NCI-H146 treated with DMSO at 0.1 percent for 48 hours (cell line): ENCODE data around the gene COPE.

ENCODE experiments used
- DNase-seq: peaks from one replicate; lab custom pipeline; 2025; ENCODE audit not compliant: unreplicated experiment; lab: John Stamatoyannopoulos, UW

The COPE gene

DNA sequence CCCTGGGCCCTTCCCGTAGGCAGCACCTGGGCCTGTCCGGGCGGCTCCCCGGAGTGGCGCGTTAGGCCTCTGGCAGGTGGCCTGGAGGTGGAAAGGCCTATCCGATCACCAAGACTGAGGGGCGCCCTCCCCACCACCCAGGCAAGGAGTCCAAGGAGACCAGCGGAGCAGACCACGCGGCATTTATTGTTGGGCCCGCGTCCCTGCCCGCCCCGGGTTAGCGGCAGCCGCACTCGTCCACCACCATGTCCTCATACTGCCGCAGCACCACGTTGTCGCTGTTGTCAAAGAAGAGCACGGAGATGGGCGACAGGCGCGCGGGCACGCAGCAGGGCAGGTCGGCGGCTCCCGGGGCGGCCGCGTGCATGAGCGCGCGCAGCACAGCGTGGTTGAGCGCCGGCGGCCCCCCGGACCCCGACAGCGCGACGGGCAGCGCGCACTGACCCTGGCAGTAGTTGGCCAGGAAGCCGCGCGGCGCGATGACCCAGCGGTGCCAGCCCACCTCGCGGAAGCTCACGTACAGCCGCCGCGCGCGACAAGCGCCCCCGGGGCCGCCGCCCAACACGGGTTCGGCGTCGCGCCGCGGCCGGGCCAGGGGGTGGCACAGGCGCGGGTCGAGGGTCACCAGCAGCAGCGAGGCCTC lies 50.7 kb downstream of the COPE start:
- DNase-seq, result no peak

DNA sequence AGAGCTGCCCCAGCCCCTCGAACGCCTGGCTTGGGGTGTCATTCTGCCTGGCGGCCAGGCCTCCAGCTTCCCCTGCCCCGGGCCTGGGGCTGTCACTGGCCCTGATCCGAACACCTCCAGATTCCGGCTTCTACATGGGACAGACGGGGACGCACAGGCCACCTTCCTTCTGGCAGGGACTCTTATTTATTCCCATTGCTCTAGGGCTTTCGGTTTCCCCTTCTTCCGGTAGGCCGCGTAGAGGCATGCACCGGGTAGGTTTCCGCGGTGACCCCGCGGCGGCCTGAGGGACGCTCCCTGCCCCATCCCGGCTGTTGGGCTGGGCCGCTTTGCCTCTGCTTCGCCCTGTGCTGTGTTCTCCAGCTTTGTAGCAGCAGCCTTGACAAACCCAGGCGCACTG lies 51.4 kb downstream of the COPE start:
- no peak for DNase-seq

DNA sequence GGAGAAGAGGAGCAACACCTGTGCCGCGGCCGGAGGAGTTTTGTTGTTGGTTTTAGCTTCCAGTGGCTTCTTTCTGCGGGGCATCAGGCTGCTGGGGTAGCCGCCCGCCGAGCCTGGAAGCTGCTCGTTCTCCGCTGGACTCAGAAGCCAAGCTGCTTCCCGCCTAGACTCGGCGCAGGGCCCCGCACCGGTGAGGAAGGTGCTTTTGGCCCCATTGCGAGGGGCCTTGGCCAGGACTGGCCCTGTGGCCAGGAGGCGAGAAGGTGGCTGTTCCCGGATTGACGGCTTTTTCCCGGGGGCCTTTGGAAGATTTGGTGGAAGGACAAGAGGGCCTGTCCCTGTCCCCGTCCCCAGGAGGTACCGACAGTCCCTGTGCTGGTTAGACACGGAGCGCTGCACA lies 52.0 kb downstream of the COPE start:
- DNase-seq, result no peak

DNA sequence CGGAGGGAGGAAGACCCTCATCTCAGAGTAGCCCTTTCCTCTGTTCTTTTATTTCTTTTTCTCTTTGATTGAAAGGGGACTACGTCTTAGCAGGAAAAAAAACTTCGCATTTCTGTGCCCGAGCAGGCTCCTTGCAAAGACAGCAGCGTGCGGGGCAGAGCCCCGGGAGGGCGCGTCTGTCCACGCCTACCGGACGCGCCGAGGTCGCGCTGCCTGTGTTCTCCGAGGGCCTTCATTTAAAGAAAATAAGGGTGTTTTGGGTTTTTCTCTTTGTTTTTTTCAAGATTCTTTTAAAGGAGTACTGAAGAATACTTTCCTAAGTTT lies 52.4 kb downstream of the COPE start:
- DNase-seq, result no peak

DNA sequence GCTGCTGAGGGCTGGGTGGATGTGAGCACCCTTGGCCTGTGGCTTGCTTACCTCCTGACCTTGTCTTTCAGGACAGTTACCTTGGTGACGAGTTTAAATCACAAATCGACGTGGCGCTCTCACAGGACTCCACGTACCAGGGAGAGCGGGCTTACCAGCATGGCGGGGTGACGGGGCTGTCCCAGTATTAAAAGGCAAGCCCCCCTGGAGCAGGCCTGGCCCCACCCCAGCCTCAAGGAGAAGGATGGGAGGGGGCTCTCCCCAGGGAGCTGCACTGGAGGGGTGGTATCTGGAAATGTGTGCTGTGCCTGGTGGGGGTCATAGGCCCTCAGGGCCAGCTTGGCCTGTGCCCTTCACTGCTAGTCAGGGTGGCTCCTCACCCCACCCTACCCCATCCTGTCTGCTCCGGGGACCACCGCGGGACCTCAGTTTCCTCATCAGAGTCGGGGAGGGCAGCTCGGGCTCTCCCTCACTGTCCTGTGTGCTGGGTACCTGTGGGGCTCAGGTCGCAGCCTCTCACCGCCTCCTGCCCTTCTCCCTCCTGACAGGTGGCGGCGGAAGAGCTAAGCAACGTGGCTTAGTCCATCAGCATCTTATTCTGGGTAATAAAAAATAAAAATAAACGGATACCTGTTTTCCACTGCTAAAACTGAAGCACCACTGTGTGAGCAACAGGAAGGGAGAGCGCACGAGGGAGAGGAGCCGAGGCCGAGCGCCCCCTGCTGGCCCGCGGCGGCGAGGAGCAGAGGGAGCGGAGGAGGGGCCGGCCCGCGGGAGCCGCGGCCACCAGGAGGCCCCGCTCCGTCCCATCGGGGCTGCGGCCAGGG lies 53.0 kb downstream of the COPE start:
- no peak for DNase-seq

DNA sequence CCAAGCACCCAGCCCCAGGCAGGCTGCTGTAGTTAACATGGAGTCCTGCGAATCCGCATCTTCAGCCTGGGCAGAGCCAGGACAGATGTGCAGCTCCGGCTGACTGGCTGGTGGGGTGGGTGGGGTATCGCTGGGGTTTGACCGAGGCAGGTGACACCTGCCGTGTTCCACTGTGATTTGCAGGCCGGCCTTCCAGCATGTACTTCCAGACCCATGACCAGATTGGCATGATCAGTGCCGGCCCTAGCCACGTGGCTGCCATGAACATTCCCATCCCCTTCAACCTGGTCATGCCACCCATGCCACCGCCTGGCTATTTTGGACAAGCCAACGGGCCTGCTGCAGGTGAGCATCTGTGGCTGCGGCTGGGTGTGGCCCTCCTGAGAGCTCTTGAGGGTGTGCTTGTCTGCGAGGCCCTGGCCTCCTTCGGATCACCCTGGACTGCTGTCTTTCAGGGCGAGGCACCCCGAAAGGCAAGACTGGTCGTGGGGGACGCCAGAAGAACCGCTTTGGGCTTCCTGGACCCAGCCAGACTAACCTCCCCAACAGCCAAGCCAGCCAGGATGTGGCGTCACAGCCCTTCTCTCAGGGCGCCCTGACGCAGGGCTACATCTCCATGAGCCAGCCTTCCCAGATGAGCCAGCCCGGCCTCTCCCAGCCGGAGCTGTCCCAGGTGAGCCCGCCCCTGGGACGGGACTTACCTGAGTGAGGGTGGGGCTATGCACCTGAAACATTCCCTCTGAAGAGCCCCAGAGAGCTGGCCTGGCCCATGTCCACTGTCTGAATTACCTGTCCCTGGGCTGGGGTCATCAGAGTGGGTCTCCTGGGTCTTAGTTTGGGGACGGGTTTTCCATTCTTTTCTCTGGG lies 53.8 kb downstream of the COPE start:
- no peak for DNase-seq

DNA sequence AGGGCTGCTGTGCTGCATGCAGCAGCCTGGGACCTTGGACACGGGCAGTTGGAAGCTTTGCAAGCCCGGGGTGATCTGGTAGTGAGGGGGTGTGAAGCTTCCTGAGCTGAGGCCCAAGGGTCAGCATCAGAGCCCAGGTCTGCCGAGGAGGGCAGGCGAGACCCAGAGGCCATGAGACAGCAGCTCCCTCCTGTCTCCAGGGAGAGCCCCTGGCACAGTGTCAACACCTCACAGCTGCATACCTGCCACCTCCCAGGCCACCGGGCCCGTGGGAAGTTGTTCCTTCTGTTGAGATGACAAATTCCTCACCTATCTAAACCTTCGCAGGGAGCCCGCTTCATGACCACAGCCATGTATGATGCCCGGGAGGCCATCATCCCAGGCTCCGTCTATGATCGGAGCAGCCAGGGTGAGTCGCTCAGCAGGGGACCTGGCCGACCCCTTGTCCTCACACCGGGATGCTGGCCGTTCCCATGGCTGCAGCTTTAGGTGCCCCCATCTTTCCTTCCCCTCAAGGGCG lies 55.3 kb downstream of the COPE start:
- DNase-seq, result no peak

DNA sequence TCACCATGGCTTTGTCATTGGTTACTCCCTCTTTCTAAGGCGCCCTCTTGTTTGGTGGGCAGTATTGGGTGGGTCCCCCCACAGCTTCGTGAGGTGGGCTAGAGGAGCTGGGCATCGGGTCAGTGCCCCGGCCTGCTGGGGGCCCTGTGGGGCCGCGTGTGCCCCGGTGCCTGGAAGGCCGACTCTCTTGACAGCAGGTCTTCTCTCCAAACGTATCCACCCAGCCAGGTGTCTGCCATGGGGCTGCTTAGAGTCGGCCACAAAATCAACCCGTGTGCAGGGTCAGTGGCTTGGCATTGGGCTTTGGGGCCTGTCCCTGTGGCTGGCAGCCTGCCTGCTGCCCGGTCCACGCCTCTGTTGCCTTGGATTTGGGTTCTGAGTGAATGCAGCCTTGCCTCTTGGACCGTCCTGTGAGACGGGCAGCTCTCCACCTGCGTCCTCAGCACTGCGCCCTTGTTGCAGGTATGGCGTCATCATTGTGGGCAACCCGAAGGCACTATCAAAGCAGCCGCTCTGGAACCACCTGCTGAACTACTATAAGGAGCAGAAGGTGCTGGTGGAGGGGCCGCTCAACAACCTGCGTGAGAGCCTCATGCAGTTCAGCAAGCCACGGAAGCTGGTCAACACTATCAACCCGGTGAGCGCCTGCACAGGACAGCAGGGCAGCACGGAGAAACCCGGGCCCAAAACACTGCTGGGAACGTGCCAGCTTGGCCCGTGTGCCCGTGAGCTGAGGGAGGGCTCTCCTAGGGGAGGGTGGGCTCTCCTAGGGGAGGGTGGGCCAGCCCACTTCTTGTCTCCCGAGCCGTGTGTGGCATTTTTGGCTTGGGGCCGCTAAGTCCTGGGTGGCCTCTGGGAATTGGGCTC lies 56.0 kb downstream of the COPE start:
- DNase-seq, result no peak

DNA sequence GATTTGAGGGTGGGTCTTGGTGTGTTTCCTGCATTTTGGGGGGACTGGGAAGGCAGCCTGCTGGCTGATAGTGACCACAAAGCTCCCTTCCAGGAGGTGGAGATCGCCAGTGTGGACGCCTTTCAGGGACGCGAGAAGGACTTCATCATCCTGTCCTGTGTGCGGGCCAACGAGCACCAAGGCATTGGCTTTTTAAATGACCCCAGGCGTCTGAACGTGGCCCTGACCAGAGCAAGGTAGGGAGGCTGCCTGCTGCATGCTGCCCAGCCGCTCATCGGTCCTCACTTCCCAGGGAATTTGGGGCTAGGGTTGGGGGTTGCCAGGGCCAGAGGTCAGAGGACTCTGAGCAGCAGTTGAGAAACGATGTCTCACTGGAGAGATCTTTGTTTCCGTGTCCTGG lies 57.3 kb downstream of the COPE start:
- no peak for DNase-seq

DNA sequence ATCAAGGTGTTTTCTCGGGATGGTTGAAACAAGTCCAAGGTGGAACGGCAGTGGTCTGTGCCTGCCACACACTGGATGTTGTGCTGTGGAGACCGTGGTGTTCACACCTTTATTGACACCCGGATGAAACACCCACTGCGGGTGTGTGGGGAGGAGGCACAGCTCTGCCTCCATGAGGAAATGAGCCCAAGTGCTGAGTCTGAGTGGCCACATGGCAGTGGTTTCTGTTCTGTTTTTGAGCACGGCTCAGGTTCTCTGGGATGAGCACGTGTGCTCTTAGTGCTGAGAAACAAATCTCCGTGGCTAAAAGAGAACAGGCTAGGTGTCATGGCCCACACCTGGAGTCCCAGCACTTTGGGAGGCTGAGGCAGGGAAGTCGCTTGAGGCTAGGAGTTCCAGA lies 58.0 kb downstream of the COPE start:
- no peak for DNase-seq

DNA sequence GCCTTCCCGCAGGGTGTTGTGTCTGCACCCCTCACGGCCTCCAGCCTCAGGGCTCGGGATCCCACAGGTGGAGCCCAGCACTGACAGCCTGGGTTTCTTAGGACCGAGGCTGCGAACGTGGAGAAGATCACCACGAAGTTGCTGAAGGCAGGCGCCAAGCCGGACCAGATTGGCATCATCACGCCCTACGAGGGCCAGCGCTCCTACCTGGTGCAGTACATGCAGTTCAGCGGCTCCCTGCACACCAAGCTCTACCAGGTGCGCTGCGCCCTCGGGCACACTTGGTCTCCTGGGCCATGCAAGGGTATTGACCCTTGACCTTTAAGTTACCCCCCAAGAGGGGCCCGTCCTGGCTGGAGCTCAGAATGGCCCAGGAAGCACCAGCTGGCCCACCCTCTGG lies 58.5 kb downstream of the COPE start:
- DNase-seq, result no peak

DNA sequence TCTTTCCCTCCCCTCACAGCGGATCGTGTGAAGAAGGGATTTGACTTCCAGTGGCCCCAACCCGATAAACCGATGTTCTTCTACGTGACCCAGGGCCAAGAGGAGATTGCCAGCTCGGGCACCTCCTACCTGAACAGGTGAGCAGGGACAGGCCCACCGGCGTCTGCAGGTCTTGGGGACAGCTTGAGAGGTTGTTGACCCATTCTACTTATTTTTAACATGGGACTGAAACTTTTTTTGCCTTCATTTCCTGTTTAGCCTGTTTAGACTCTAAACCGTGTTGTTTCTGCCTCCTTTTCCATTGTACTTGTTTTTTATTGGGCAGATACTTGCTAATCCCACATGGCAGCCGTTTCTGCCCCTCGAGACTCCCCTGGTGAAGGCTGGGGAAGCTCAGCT lies 58.9 kb downstream of the COPE start:
- no peak for DNase-seq

DNA sequence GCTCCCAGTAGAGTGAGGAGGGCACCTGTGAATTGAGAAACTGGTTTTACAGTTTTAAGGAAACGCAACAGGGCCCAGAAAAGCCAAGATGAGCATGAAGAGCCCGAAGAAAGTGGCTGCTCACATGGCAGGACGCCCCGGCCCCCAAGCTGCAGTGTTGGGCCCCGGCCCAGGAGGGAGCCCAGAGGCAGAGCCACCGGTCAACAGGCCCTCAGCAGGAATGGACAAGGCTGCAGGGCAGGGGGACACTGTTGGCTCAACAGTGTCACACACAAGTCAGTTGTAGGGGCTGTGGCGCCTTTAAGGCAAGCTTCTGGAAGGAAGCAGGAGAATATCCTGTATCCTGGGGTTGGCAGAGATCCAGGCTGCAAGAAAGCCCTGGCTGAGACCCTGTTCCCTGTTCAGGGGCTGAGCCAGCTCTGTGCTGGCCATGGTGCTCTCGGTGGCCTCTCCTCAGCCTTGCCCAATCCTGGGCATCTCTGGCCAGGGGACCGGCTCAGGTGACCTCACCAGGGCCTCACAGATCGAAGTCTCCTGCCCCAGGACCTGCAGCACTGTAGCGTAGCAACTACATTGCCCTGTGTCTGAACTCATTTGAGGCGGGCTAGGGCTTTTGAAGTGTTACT lies 59.4 kb downstream of the COPE start:
- no peak for DNase-seq

DNA sequence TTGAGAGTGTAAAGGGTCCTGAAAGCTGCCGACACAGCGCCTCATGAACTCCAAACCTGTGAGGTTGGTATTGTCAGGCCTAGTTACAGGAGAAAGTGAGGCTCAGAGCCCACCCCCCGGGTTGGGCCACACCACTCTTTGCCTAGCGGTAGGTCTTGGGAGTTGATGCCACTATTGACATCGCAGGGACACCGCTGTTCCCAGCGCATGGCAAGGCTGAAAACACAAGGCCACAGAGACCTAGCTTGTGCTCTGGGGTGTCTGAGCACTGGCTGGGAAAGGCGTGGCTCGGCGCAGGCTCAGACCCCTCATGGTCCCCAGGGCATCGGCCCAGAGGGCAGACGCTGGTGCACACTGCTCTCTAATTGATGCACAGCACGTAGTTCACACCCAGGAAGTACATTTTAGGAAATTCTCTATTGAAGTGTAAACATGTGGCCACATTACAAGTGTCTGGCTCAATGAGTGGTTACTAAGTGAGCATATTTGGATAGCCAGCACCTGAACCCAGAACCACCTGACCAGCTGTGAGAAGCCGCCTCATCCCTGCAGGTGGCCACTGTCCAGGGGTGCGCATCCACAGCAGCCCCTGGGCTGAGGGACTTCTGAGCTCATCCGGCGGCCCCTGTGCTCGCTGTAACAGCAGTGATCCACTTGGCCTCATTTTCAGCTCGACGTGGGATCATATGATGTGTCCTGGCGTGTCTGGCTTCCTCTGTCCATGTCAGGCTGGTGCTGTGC lies 60.1 kb downstream of the COPE start:
- DNase-seq, result no peak

DNA sequence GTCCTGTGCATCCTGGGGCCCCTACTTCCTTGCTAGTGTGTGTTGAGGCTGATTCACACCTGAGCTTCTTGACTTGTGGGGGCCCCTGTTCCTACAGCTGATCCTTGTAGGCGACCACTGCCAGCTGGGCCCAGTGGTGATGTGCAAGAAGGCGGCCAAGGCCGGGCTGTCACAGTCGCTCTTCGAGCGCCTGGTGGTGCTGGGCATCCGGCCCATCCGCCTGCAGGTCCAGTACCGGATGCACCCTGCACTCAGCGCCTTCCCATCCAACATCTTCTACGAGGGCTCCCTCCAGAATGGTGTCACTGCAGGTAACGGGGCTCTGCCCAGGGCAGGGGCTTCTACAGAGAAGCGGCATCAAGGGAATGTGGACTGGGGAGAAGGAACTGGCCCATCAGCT lies 62.0 kb downstream of the COPE start:
- DNase-seq, result no peak

DNA sequence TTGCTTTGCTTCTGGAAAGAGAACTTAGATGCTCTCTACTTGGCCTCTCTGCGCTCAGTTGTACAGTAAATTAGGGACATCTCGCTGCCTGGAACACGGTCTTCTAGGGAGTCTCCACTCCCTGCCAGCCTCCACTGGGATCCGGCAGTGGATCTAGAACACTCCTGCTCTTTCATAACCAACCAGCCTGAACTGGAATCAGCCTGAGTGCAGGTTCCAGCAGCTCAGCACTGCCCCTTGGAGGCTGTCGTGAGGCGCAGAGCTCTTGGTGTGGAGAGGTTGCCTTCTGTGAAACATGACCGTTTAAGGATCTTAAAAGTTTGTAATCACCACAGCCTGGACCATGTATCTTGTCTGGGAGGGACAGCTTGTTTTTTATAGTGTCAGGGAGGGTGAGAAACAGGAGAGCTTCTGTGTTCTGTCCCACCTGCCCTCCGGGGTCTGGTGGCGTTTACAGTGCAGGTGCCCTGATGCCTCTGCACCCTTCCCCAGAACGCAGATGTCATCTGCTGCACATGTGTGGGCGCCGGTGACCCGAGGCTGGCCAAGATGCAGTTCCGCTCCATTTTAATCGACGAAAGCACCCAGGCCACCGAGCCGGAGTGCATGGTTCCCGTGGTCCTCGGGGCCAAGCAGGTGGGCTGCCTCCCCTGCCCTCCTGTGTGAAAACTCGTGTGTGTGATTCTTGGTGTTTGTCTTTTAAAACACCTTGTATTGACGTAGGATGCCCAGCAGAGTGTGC lies 62.6 kb downstream of the COPE start:
- no peak for DNase-seq

DNA sequence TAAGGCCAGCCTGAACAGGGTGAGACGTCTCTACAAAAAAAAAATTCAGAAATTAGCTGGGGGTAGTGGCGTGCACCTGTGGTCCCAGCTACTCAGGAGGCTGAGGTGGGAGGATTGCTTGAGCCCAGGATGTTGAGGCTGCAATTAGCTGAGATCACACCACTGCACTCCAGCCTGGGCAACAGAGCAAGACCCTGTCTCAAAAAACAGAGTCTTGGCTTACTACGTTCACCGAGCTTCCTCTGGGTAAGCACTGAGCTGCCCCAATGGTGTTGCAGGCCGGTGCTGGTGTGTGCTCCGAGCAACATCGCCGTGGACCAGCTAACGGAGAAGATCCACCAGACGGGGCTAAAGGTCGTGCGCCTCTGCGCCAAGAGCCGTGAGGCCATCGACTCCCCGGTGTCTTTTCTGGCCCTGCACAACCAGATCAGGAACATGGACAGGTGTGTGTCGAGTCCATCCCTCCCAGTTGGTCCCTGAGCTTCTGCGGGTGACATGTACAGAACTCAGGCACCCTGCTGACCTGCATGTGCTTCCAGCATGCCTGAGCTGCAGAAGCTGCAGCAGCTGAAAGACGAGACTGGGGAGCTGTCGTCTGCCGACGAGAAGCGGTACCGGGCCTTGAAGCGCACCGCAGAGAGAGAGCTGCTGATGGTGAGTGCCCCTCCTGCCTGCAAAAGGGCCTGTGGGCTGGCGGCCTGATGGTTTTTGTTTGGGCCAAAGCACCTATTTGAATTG lies 63.4 kb downstream of the COPE start:
- DNase-seq, result no peak

DNA sequence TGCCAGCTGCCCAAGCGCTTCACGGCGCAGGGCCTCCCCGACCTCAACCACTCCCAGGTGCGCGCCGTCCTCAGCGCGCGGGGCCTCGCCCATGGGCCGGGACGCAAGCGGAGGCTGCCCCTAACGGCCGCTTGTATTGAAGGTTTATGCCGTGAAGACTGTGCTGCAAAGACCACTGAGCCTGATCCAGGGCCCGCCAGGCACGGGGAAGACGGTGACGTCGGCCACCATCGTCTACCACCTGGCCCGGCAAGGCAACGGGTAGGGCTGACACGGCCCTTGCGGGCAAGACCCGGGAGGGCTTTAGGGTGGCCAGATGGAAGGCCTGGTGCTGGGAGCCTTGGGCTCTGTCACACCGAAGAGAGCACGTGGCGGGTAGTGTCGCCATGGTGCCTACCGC lies 64.2 kb downstream of the COPE start:
- DNase-seq, result no peak
